GM12878 (cell line): ENCODE results near the gene OR2A5. TPM values are rescaled to one million over a fixed set of nuclear protein-coding genes. Genes with fewer than 3 reads are reported as not detected.

ENCODE experiments used
- ATAC-seq: fragments of 200-7000 bp; cut with Tn5 transposase; 3 replicates; pipeline ENCODE4 v1.9.1; 2020; ENCODE audit warnings: mild to moderate bottlenecking, moderate library complexity
- BruUV-seq: library from RNA; stranded (reverse); fragments of 400-500 nt; replicated peaks from 2 replicates; lab custom pipeline; 2021; lab: Mats Ljungman, UMichigan
- CTCF ChIA-PET: fragments of 300-600 bp; sonication (Branson Sonifier 250); formaldehyde crosslinking; extraction: SDS; loops from one replicate; lab custom pipeline; 2021; ENCODE audit warnings: inconsistent platforms; lab: Yijun Ruan, JAX
- POLR2A ChIA-PET: fragments of 350-600 bp; formaldehyde crosslinking; extraction: SDS; loops from one replicate; lab custom pipeline; 2021; ENCODE audit warnings: inconsistent platforms; lab: Charles Lee
- RAD21 ChIA-PET: fragments of 300-600 bp; sonication (Branson Sonifier 250); formaldehyde crosslinking; loops from one replicate; lab custom pipeline; 2023; ENCODE audit warnings: antibody characterized with exemption; ENCODE audit not compliant: unreplicated experiment; lab: Charles Lee
- SMC1A ChIA-PET: fragments of 300-600 bp; sonication (Branson Sonifier 250); formaldehyde crosslinking; loops from one replicate; lab custom pipeline; 2023; ENCODE audit not compliant: unreplicated experiment, uncharacterized antibody; lab: Charles Lee
- DNase-seq: peaks from one replicate; pipeline ENCODE4 v3.0.0-alpha.2; 2011; ENCODE audit warnings: low read depth, low spot score
- FAIRE-seq: peaks from 3 replicates; lab custom pipeline; 2011; peaks lifted over from hg19 to GRCh38; lab: Jason Lieb, UNC
- H2AFZ ChIP-seq: 2 replicates; pipeline ENCODE4 v1.6.0; 2011; ENCODE audit warnings: low read depth, low read length, control low read depth; ENCODE audit not compliant: control insufficient read depth
- H3K27ac ChIP-seq: 2 replicates; pipeline ENCODE4 v1.5.1; 2011; ENCODE audit warnings: control low read depth; ENCODE audit not compliant: control insufficient read depth, insufficient read depth
- H3K27me3 ChIP-seq, 2 experiments: replicated peaks in 1 of 2; 2 replicates each; pipeline versions ENCODE4 v1.6.0 to v1.6.1; 2011; ENCODE audit warnings: low read length in 1 of 2; ENCODE audit not compliant: control insufficient read depth in 2 of 2, insufficient read depth in 2 of 2
- H3K36me3 ChIP-seq, 2 experiments: 2 replicates each; pipeline ENCODE4 v1.5.1; 2011; ENCODE audit warnings: low read length in 1 of 2; ENCODE audit not compliant: control insufficient read depth in 2 of 2, insufficient read depth in 2 of 2
- H3K4me1 ChIP-seq: 2 replicates; pipeline ENCODE4 v1.6.1; 2011; ENCODE audit warnings: mild to moderate bottlenecking, low read length, moderate library complexity, mixed read lengths; ENCODE audit not compliant: control insufficient read depth, insufficient read depth
- H3K4me2 ChIP-seq: 2 replicates; pipeline ENCODE4 v1.6.0; 2011; ENCODE audit warnings: control low read depth; ENCODE audit not compliant: control insufficient read depth, insufficient read depth
- H3K4me3 ChIP-seq: fragments of 200-600 bp; sonication (generic); 2 replicates; pipeline ENCODE4 v1.5.1; 2016
- H3K79me2 ChIP-seq: 2 replicates; pipeline ENCODE4 v1.6.0; 2011; ENCODE audit warnings: low read length; ENCODE audit not compliant: control insufficient read depth, insufficient read depth
- H3K9ac ChIP-seq: 2 replicates; pipeline ENCODE4 v1.8.0; 2011; ENCODE audit warnings: low read length, control low read depth, mixed read lengths; ENCODE audit not compliant: control insufficient read depth, insufficient read depth
- H3K9me3 ChIP-seq: replicated peaks from 3 replicates; pipeline ENCODE4 v1.5.1; 2011; ENCODE audit warnings: mild to moderate bottlenecking, low read length; ENCODE audit not compliant: control insufficient read depth, insufficient read depth
- H4K20me1 ChIP-seq: 2 replicates; pipeline ENCODE4 v1.6.0; 2011; ENCODE audit not compliant: control insufficient read depth, insufficient read depth
- BMI1 ChIP-seq: fragments of 450-650 bp; IDR thresholded peaks from 2 replicates; pipeline ENCODE4 v1.6.1; 2016; ENCODE audit warnings: mild to moderate bottlenecking, moderate library complexity, borderline replicate concordance
- ESRRA ChIP-seq: IDR thresholded peaks from 2 replicates; pipeline ENCODE4 v1.6.1; 2012; ENCODE audit warnings: mild to moderate bottlenecking, low read length, improper control_type of control experiment
- POLR2AphosphoS5 ChIP-seq: IDR thresholded peaks from 2 replicates; pipeline ENCODE4 v1.6.1; 2011; ENCODE audit warnings: mild to moderate bottlenecking, low read length, inconsistent platforms
- SPI1 ChIP-seq: IDR thresholded peaks from 2 replicates; pipeline ENCODE4 v1.6.1; 2011; ENCODE audit warnings: low read depth, mild to moderate bottlenecking, low read length, moderate library complexity, borderline replicate concordance; ENCODE audit not compliant: insufficient read depth
- TARDBP ChIP-seq: IDR thresholded peaks from 2 replicates; pipeline ENCODE4 v1.6.1; 2016; ENCODE audit warnings: borderline replicate concordance
- WGBS: methylation state at CpG from one replicate; pipeline ENCODE4 v1.1.6; 2016; ENCODE audit warnings: low lambda C conversion rate; ENCODE audit not compliant: insufficient replicate concordance, insufficient coverage; ENCODE audit errors: missing lambda C conversion rate; 5-methylcytosine and 5-hydroxymethylcytosine counted together
- in situ Hi-C: fragments of 300-500 bp; cut with MboI; formaldehyde crosslinking; loops from 9 replicates; pipeline ENCODE4 v1.14.3; 2018; ENCODE audit warnings: mixed read lengths
- intact Hi-C: fragments of 100-400 bp; cut with micrococcal nuclease; formaldehyde crosslinking; loops from one replicate; pipeline ENCODE4 v1.14.2; 2022; ENCODE audit not compliant: unreplicated experiment
- polyA plus RNA-seq, 11 experiments: library from polyadenylated mRNA; depleted of rRNA in 4 of 11; unstranded in 6 of 11; stranded (reverse) in 5 of 11; fragments of >200 nt; fragmentation: Nextera tagmentation in 4 of 11; fragmentation: Illumina TruSeq in 1 of 11; extraction: Ambion mirVana in 4 of 11; extraction: Trizol in 1 of 11; gene quantifications; 1 replicate in 1 of 11; 2 replicates in 10 of 11; pipeline versions ENCODE4 v1.2.1 to v1.2.3, GENCODE V29; 2011 to 2016; ENCODE audit warnings: inconsistent platforms in 2 of 11, missing spikeins in 2 of 11, low read depth in 1 of 11
- total RNA-seq, 4 experiments: library from RNA; depleted of rRNA in 3 of 4; stranded (reverse); fragments of >200 nt in 3 of 4; fragmentation: Illumina TruSeq in 1 of 4; extraction: Trizol in 1 of 4; gene quantifications; 2 replicates each; pipeline versions ENCODE4 v1.2.1 to v1.2.3, GENCODE V29; 2013 to 2021
- TF ChIP-seq, protein P1 (sequence below): fragments of 450-650 bp; IDR thresholded peaks from 2 replicates; pipeline ENCODE4 v1.6.1; 2017; ENCODE audit warnings: low read depth, mild to moderate bottlenecking, moderate library complexity
- TF ChIP-seq, protein P2 (sequence below): IDR thresholded peaks from 2 replicates; pipeline ENCODE4 v1.6.1; 2012; ENCODE audit warnings: mild to moderate bottlenecking, low read depth, low read length

The OR2A5 gene
- total and polyA plus RNA-seq, 10 of the 15 experiments (the other 5 are each of a cell fraction or from before 2014, with no cell fraction given) = 0.19 TPM; not detected in 9

- FAIRE-seq (no peak), ATAC-seq (no peak), DNase-seq (no peak)
- no peaks in the 10 kb centered on the region for H4K20me1 ChIP-seq
- H3K9me3 ChIP-seq = no peaks in the 10 kb centered on the region
- RAD21 ChIA-PET = no interaction called here
- H3K36me3 ChIP-seq = no peaks in the 10 kb centered on the region
- 31% methylated on average over 4 of the region's 4 CpGs for WGBS
- H3K4me3 ChIP-seq = no peak overlapping the region
- in situ Hi-C loops = no loop called here
- no peak overlapping the region for H3K9ac ChIP-seq
- H3K27ac ChIP-seq = no peak overlapping the region
- BruUV-seq = no TSS peak
- no peaks in the 10 kb centered on the region for H3K79me2 ChIP-seq
- SMC1A ChIA-PET = no interaction called here
- no peak overlapping the region for H2AFZ ChIP-seq
- TF ChIP-seq ESRRA (no peak), BMI1 (peak; percentile 65), TARDBP (no peak)
- no peak overlapping the region for H3K4me2 ChIP-seq
- CTCF ChIA-PET = no interaction called here
- POLR2A ChIA-PET = no interaction called here
- H3K27me3 ChIP-seq = no peaks in the 10 kb centered on the region
- intact Hi-C loops = no loop called here
- H3K4me1 ChIP-seq = no peaks in the 10 kb centered on the region
Measured at GRCh38 chr7:144023171-144023827, 25.4 kb upstream of the OR2A5 start.

DNA sequence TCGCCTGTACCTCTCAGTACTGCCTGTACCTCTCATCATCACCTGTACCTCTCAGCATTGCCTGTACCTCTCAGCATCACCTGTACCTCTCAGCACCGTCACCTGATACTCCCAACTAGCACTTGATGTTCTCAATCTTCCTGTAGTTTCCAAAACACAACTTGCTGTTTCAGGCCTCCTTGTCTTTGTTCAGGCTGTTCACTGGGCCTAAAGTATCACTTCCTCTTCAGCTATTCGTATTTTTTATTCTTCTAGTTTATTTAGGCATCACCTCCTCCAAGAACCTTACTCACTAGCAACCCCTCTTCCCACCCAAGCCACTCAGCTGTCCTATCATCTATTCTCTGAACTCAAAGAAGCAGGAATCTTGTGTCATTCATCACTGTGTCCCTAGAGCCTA lies 24.5 kb upstream of the OR2A5 start:
- no peak overlapping the region for H3K9ac ChIP-seq
- intact Hi-C loops = no loop called here
- RAD21 ChIA-PET = interaction anchor here (1.0 kb wide), 1 partner anchor 104 kb away, joined by 4 read pairs; no protein-coding TSS in a partner anchor
- BruUV-seq = no TSS peak
- no peaks in the 10 kb centered on the region for H4K20me1 ChIP-seq
- 24% methylated on average over 3 of the region's 3 CpGs for WGBS
- H3K27me3 ChIP-seq = no peaks in the 10 kb centered on the region
- no peak overlapping the region for H3K4me2 ChIP-seq
- TF ChIP-seq, protein P1, sequence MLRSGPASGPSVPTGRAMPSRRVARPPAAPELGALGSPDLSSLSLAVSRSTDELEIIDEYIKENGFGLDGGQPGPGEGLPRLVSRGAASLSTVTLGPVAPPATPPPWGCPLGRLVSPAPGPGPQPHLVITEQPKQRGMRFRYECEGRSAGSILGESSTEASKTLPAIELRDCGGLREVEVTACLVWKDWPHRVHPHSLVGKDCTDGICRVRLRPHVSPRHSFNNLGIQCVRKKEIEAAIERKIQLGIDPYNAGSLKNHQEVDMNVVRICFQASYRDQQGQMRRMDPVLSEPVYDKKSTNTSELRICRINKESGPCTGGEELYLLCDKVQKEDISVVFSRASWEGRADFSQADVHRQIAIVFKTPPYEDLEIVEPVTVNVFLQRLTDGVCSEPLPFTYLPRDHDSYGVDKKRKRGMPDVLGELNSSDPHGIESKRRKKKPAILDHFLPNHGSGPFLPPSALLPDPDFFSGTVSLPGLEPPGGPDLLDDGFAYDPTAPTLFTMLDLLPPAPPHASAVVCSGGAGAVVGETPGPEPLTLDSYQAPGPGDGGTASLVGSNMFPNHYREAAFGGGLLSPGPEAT = no peak
- TF ChIP-seq, protein P2, sequence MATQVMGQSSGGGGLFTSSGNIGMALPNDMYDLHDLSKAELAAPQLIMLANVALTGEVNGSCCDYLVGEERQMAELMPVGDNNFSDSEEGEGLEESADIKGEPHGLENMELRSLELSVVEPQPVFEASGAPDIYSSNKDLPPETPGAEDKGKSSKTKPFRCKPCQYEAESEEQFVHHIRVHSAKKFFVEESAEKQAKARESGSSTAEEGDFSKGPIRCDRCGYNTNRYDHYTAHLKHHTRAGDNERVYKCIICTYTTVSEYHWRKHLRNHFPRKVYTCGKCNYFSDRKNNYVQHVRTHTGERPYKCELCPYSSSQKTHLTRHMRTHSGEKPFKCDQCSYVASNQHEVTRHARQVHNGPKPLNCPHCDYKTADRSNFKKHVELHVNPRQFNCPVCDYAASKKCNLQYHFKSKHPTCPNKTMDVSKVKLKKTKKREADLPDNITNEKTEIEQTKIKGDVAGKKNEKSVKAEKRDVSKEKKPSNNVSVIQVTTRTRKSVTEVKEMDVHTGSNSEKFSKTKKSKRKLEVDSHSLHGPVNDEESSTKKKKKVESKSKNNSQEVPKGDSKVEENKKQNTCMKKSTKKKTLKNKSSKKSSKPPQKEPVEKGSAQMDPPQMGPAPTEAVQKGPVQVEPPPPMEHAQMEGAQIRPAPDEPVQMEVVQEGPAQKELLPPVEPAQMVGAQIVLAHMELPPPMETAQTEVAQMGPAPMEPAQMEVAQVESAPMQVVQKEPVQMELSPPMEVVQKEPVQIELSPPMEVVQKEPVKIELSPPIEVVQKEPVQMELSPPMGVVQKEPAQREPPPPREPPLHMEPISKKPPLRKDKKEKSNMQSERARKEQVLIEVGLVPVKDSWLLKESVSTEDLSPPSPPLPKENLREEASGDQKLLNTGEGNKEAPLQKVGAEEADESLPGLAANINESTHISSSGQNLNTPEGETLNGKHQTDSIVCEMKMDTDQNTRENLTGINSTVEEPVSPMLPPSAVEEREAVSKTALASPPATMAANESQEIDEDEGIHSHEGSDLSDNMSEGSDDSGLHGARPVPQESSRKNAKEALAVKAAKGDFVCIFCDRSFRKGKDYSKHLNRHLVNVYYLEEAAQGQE = no peak
- TF ChIP-seq SPI1 = peak; percentile 71
- TF ChIP-seq POLR2AphosphoS5 = no peak
- TF ChIP-seq, all 136 proteins: peak for 1
- Histone ChIP-seq H2AFZ (no peak overlapping the region), H3K4me3 (no peak overlapping the region), H3K36me3 (no peaks in the 10 kb centered on the region), H3K9me3 (no peaks in the 10 kb centered on the region), H3K4me1 (no peaks in the 10 kb centered on the region), H3K27ac (no peak overlapping the region), H3K79me2 (no peaks in the 10 kb centered on the region)
- ATAC-seq = peak; percentile 55
- POLR2A ChIA-PET = no interaction called here
- SMC1A ChIA-PET = interaction anchor here (0.9 to 1.0 kb wide), 3 partner anchors 22 to 786 kb away, joined by 3 read pairs; partner anchors contain the start of gene TCAF1
- FAIRE-seq = no peak
- DNase-seq = no peak
- CTCF ChIA-PET = no interaction called here
- in situ Hi-C loops = no loop called here
